HG03442 (cell line): ENCODE data around the gene LIN9.
"Not testable (repeated sequence)": the region's sequence is repeated elsewhere in the genome, so short reads cannot be mapped to it uniquely, and the experiment has no call there.

Experiments
- ATAC-seq: cut with Tn5 transposase; IDR thresholded peaks from one replicate; pipeline ENCODE4 v1.9.1; 2021; ENCODE audit warnings: mild to moderate bottlenecking, moderate library complexity; ENCODE audit not compliant: unreplicated experiment

The LIN9 gene

GRCh38 chr1:226216056-226216455 is 92.9 kb downstream of the LIN9 start:
- no peak for ATAC-seq

GRCh38 chr1:226215239-226215638 is 93.7 kb downstream of the LIN9 start:
- no peak for ATAC-seq

- no peak for ATAC-seq
These were observed 96.4 kb downstream of the LIN9 start for GRCh38 chr1:226212545-226212944.

- ATAC-seq = no peak
These were observed 97.7 kb downstream of the LIN9 start for GRCh38 chr1:226211181-226211821.

- ATAC-seq = no peak
These were observed 98.3 kb downstream of the LIN9 start for GRCh38 chr1:226210571-226211176.

- ATAC-seq = no peak
These were observed 99.5 kb downstream of the LIN9 start for GRCh38 chr1:226209307-226210059.

- ATAC-seq = no peak
These were observed 101.9 kb downstream of the LIN9 start for GRCh38 chr1:226207048-226207447.

GRCh38 chr1:226204198-226204597 is 104.8 kb downstream of the LIN9 start:
- ATAC-seq = no peak

- no peak for ATAC-seq
These were observed 105.3 kb downstream of the LIN9 start for GRCh38 chr1:226203655-226204054.

- no peak for ATAC-seq
These were observed 105.7 kb downstream of the LIN9 start for GRCh38 chr1:226203240-226203639.

GRCh38 chr1:226202666-226203065 is 106.3 kb downstream of the LIN9 start:
- not testable (repeated sequence) for ATAC-seq

GRCh38 chr1:226202246-226202645 is 106.7 kb downstream of the LIN9 start:
- ATAC-seq = no peak

GRCh38 chr1:226201029-226201593 is 107.9 kb downstream of the LIN9 start:
- ATAC-seq = no peak

- no peak for ATAC-seq
These were observed 109.0 kb downstream of the LIN9 start for GRCh38 chr1:226199971-226200370.

- no peak for ATAC-seq
These were observed 113.8 kb downstream of the LIN9 start for GRCh38 chr1:226195144-226195543.

- no peak for ATAC-seq
These were observed 121.6 kb downstream of the LIN9 start for GRCh38 chr1:226187380-226187779.

- ATAC-seq = no peak
These were observed 122.0 kb downstream of the LIN9 start for GRCh38 chr1:226187019-226187322.

- peak; percentile 90 for ATAC-seq
These were observed 122.6 kb downstream of the LIN9 start, which contains the start of gene ACBD3 for GRCh38 chr1:226186124-226187018. ACBD3 (minus strand) TSS chr1:226186741; CDS start chr1:226186675, 66 bp downstream.

- no peak for ATAC-seq
These were observed 123.6 kb downstream of the LIN9 start for GRCh38 chr1:226185141-226186036.
